Nephron progenitor cell (in vitro differentiated cells): ENCODE results near the gene CAMTA2.
A peak's percentile ranks its signal among the peaks of the same experiment; 100 is the strongest.

Experiments
- DNase-seq: peaks from one replicate; pipeline ENCODE4 v3.0.0; 2021
- H3K27ac Mint-ChIP-seq: 2 replicates; pipeline ENCODE4 v1.8.0; 2021; ENCODE audit warnings: mild to moderate bottlenecking, moderate library complexity, mixed read lengths
- H3K27me3 Mint-ChIP-seq: 2 replicates; pipeline ENCODE4 v1.8.0; 2021; ENCODE audit warnings: mild to moderate bottlenecking, low read depth, mixed read lengths; ENCODE audit not compliant: poor library complexity
- H3K36me3 Mint-ChIP-seq: 2 replicates; pipeline ENCODE4 v1.8.0; 2021; ENCODE audit warnings: low read depth, mixed read lengths
- H3K4me1 Mint-ChIP-seq: 2 replicates; pipeline ENCODE4 v1.8.0; 2021; ENCODE audit warnings: mixed read lengths
- H3K4me3 Mint-ChIP-seq: 2 replicates; pipeline ENCODE4 v1.8.0; 2021; ENCODE audit warnings: mild to moderate bottlenecking, moderate library complexity, mixed read lengths
- H3K9me3 Mint-ChIP-seq: 2 replicates; pipeline ENCODE4 v1.8.0; 2021; ENCODE audit warnings: mild to moderate bottlenecking, moderate library complexity, mixed read lengths
- TF ChIP-seq, protein P1 (sequence below): fragments of 200-600 bp; sonication (generic); IDR thresholded peaks from 2 replicates; pipeline ENCODE4 v1.5.0; 2021; ENCODE audit warnings: antibody characterized with exemption

CAMTA2 gene

DNA sequence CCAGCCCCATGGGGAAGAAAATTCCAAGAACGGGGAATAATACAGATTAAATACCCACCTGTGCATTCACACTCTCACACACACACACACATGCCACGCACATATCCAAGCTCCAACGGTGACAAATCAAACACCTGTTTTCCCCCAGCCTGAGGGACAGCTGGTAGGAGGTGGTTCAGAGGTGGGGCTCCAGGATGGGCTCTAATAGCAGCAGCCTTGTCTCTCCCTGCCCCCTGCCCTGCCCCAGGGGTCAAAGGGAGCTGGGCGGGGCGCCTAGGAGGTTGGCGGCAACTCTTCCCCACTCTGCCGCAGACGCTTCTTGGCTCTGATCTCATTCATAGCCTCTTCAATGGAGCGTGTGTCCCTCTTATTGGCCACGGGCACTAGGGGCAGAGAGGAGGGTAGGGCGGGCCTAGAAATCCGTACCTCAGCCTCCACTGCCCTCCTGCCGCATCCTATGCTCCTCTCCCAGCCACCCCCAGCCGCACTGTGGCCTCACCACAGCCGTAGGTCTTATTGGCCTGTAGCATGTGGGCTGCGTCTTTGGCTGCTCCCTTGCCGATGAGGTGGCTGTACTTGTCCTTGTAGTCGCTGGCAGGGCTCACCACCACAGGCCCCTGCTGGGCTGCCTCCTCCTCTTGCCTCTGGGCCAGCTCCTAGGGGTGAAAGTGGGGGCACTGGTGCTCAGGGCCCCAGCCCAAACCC is 28.1 kb downstream of the CAMTA2 start:
- TF ChIP-seq, protein P1, sequence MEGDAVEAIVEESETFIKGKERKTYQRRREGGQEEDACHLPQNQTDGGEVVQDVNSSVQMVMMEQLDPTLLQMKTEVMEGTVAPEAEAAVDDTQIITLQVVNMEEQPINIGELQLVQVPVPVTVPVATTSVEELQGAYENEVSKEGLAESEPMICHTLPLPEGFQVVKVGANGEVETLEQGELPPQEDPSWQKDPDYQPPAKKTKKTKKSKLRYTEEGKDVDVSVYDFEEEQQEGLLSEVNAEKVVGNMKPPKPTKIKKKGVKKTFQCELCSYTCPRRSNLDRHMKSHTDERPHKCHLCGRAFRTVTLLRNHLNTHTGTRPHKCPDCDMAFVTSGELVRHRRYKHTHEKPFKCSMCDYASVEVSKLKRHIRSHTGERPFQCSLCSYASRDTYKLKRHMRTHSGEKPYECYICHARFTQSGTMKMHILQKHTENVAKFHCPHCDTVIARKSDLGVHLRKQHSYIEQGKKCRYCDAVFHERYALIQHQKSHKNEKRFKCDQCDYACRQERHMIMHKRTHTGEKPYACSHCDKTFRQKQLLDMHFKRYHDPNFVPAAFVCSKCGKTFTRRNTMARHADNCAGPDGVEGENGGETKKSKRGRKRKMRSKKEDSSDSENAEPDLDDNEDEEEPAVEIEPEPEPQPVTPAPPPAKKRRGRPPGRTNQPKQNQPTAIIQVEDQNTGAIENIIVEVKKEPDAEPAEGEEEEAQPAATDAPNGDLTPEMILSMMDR = no peak
- Mint-ChIP-seq H3K4me3 (no peak overlapping the region), H3K27ac (peak overlapping the region; percentile 86), H3K9me3 (no peaks in the 10 kb centered on the region), H3K36me3 (peaks cover 67% of the 10 kb centered on the region), H3K27me3 (peaks cover 2% of the 10 kb centered on the region), H3K4me1 (peaks cover 30% of the 10 kb centered on the region)
- DNase-seq = no peak

DNA sequence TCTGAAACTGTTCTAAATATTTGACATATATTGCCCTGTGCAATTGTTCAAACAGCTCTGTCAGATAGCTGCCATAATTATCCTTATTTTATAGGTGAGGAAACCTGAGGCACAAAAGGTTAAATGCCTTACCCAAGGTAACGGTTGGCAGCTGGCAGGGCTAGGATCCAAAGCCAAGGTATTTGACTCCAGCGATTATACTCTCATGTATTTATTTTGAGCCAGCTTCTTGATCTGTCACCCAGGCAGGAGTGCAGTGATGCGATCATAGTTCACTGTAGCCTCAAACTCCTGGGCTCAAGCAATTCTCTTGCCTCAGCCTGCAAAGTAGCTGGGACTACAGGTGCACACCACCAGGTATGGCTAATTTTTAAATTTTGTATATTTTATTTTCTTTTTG is 29.4 kb downstream of the CAMTA2 start:
- TF ChIP-seq, protein P1 = no peak
- Mint-ChIP-seq H3K4me1 (peaks cover 42% of the 10 kb centered on the region), H3K36me3 (peaks cover 66% of the 10 kb centered on the region), H3K27ac (no peak overlapping the region), H3K27me3 (peaks cover 2% of the 10 kb centered on the region), H3K9me3 (no peaks in the 10 kb centered on the region), H3K4me3 (no peak overlapping the region)
- no peak for DNase-seq

DNA sequence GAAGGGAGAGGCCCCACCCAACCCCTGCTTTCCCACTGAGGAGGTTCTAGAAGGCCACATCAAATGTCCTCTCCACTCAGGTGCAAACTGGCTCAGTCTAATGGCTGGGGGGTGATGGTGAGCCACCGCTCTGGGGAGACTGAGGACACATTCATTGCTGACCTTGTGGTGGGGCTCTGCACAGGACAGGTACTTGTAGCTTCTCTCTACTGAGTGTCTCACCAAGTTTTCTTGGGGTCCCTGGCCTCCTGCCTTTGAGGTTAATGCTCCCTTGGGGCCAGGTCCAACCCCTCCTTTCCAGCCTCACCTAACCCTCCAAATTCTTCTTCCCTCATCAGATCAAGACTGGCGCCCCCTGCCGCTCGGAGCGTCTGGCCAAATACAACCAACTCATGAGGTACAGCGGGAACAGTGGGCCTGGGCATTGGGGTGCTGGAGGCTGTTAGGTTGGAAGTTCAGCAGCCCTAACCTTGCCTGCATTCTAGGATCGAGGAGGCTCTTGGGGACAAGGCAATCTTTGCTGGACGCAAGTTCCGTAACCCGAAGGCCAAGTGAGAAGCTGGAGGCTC is 30.9 kb downstream of the CAMTA2 start:
- TF ChIP-seq, protein P1 = no peak
- Mint-ChIP-seq H3K9me3 (no peaks in the 10 kb centered on the region), H3K4me3 (no peak overlapping the region), H3K27ac (no peak overlapping the region), H3K4me1 (peaks cover 53% of the 10 kb centered on the region), H3K27me3 (peaks cover 5% of the 10 kb centered on the region), H3K36me3 (peaks cover 60% of the 10 kb centered on the region)
- DNase-seq = no peak

DNA sequence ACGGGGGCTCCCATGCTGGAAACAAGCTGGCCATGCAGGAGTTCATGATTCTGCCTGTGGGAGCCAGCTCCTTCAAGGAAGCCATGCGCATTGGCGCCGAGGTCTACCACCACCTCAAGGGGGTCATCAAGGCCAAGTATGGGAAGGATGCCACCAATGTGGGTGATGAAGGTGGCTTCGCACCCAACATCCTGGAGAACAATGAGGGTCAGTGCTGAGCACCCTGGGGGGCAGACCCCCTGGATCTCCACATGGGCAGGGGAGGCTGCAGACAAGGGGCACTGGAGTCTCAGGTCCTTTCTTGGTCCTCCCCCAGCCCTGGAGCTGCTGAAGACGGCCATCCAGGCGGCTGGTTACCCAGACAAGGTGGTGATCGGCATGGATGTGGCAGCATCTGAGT is 32.4 kb downstream of the CAMTA2 start:
- TF ChIP-seq, protein P1 = no peak
- no peak for DNase-seq
- Mint-ChIP-seq H3K9me3 (no peaks in the 10 kb centered on the region), H3K27ac (no peak overlapping the region), H3K4me1 (peaks cover 59% of the 10 kb centered on the region), H3K36me3 (peaks cover 50% of the 10 kb centered on the region), H3K27me3 (peaks cover 5% of the 10 kb centered on the region), H3K4me3 (no peak overlapping the region)

DNA sequence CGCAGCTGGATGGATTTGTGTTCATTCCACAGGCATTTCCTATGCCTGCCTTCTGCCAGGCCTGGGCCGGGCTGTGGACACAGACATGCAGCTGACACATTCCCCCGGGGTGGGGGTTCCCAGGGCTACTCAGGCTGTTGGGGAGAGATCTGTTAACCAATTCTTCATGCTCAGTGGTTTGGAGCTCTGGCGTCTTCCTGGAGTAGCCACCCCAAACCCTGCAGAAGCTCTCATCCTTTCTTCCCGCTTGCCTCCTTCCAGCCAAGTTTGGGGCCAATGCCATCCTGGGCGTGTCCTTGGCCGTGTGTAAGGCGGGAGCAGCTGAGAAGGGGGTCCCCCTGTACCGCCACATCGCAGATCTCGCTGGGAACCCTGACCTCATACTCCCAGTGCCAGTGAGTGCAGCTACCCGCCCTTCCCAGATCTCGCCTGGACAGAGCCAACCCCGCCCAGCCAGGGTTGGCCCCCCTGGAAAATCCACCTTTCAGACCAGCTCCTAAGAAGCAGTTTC is 34.0 kb downstream of the CAMTA2 start:
- DNase-seq = no peak
- Mint-ChIP-seq H3K36me3 (peaks cover 37% of the 10 kb centered on the region), H3K27me3 (peaks cover 5% of the 10 kb centered on the region), H3K27ac (peak overlapping the region; percentile 60), H3K4me3 (peak overlapping the region; percentile 62), H3K9me3 (no peaks in the 10 kb centered on the region), H3K4me1 (peaks cover 49% of the 10 kb centered on the region)
- TF ChIP-seq, protein P1 = no peak
